ENCODE data around the gene TANGO6.

The TANGO6 gene

GRCh38 chr16:68907297-68907696 lies 64.0 kb downstream of the TANGO6 start:
- no peak for TF ChIP-seq EZH2phosphoT487 (IDR thresholded peaks at IDR 0.05; ENCODE audit: low read length)
- TF ChIP-seq EZH2 (optimal IDR thresholded peaks at IDR 0.05; ENCODE audit: low read depth, low read length), result no peak
- TF ChIP-seq CTCF (IDR thresholded peaks at IDR 0.05; ENCODE audit: low read length), result no peak
- Histone ChIP-seq H3K4me3 (ENCODE audit: low read length) (no peak overlapping the region), H3K27ac (ENCODE audit: low read length) (no peak overlapping the region), H3K9me3 (replicated peaks; ENCODE audit: insufficient read depth, low read length) (no peaks in the 10 kb centered on the region), H3K4me1 (ENCODE audit: low read length) (no peaks in the 10 kb centered on the region), H3K27me3 (replicated peaks; ENCODE audit: insufficient read depth, low read length) (no peaks in the 10 kb centered on the region), H3K4me2 (ENCODE audit: low read depth, low read length) (no peak overlapping the region), H3K9ac (ENCODE audit: low read length) (no peak overlapping the region), H4K20me1 (ENCODE audit: insufficient read depth, low read length) (no peaks in the 10 kb centered on the region), H3F3A (ENCODE audit: insufficient read depth, low read length) (no peaks in the 10 kb centered on the region), H3K79me2 (ENCODE audit: low read length) (no peaks in the 10 kb centered on the region), H3K36me3 (replicated peaks; ENCODE audit: insufficient read depth, low read length) (no peaks in the 10 kb centered on the region), H3K9me2 (replicated peaks; ENCODE audit: insufficient read depth, low read length) (no peaks in the 10 kb centered on the region), H2AFZ (ENCODE audit: low read length) (no peak overlapping the region)
- no peak for DNase-seq

- Histone ChIP-seq H3K27me3 (replicated peaks; ENCODE audit: insufficient read depth, low read length) (no peaks in the 10 kb centered on the region), H3K9me2 (replicated peaks; ENCODE audit: insufficient read depth, low read length) (no peaks in the 10 kb centered on the region), H3K79me2 (ENCODE audit: low read length) (no peaks in the 10 kb centered on the region), H2AFZ (ENCODE audit: low read length) (no peak overlapping the region), H3K9me3 (replicated peaks; ENCODE audit: insufficient read depth, low read length) (no peaks in the 10 kb centered on the region), H3K4me3 (ENCODE audit: low read length) (no peak overlapping the region), H3K36me3 (replicated peaks; ENCODE audit: insufficient read depth, low read length) (no peaks in the 10 kb centered on the region), H3K27ac (ENCODE audit: low read length) (no peak overlapping the region), H3F3A (ENCODE audit: insufficient read depth, low read length) (no peaks in the 10 kb centered on the region), H3K4me2 (ENCODE audit: low read depth, low read length) (no peak overlapping the region), H3K4me1 (ENCODE audit: low read length) (no peaks in the 10 kb centered on the region), H3K9ac (ENCODE audit: low read length) (no peak overlapping the region), H4K20me1 (ENCODE audit: insufficient read depth, low read length) (no peaks in the 10 kb centered on the region)
- TF ChIP-seq EZH2phosphoT487 (IDR thresholded peaks at IDR 0.05; ENCODE audit: low read length) (no peak), EZH2 (optimal IDR thresholded peaks at IDR 0.05; ENCODE audit: low read depth, low read length) (no peak), CTCF (IDR thresholded peaks at IDR 0.05; ENCODE audit: low read length) (no peak)
- DNase-seq, result no peak
Observed at GRCh38 chr16:68907781-68908181, 64.5 kb downstream of the TANGO6 start.

GRCh38 chr16:68909099-68909733 lies 65.9 kb downstream of the TANGO6 start:
- no peak overlapping the region for H3K27ac ChIP-seq (ENCODE audit: low read length)
- TF ChIP-seq CTCF (IDR thresholded peaks at IDR 0.05; ENCODE audit: low read length) (no peak), EZH2phosphoT487 (IDR thresholded peaks at IDR 0.05; ENCODE audit: low read length) (no peak), EZH2 (optimal IDR thresholded peaks at IDR 0.05; ENCODE audit: low read depth, low read length) (no peak)
- H3K27me3 ChIP-seq (replicated peaks; ENCODE audit: insufficient read depth, low read length), result no peaks in the 10 kb centered on the region
- H3K4me2 ChIP-seq (ENCODE audit: low read depth, low read length), result no peak overlapping the region
- H4K20me1 ChIP-seq (ENCODE audit: insufficient read depth, low read length), result no peaks in the 10 kb centered on the region
- H3K4me3 ChIP-seq (ENCODE audit: low read length), result no peak overlapping the region
- no peaks in the 10 kb centered on the region for H3K36me3 ChIP-seq (replicated peaks; ENCODE audit: insufficient read depth, low read length)
- H2AFZ ChIP-seq (ENCODE audit: low read length), result no peak overlapping the region
- no peak overlapping the region for H3K9ac ChIP-seq (ENCODE audit: low read length)
- no peaks in the 10 kb centered on the region for H3K9me3 ChIP-seq (replicated peaks; ENCODE audit: insufficient read depth, low read length)
- no peaks in the 10 kb centered on the region for H3K9me2 ChIP-seq (replicated peaks; ENCODE audit: insufficient read depth, low read length)
- H3K4me1 ChIP-seq (ENCODE audit: low read length), result no peaks in the 10 kb centered on the region
- no peak for DNase-seq
- H3F3A ChIP-seq (ENCODE audit: insufficient read depth, low read length), result no peaks in the 10 kb centered on the region
- no peaks in the 10 kb centered on the region for H3K79me2 ChIP-seq (ENCODE audit: low read length)

Data from MM.1S (cell line).